COR-L47 (cell line): Measurements from ENCODE around the gene WASL.
"Not testable (repeated sequence)": the region's sequence is repeated elsewhere in the genome, so short reads cannot be mapped to it uniquely, and the experiment has no call there.

Experiments
- DNase-seq: peaks from one replicate; lab custom pipeline; 2025; lab: John Stamatoyannopoulos, UW

Gene WASL

DNA sequence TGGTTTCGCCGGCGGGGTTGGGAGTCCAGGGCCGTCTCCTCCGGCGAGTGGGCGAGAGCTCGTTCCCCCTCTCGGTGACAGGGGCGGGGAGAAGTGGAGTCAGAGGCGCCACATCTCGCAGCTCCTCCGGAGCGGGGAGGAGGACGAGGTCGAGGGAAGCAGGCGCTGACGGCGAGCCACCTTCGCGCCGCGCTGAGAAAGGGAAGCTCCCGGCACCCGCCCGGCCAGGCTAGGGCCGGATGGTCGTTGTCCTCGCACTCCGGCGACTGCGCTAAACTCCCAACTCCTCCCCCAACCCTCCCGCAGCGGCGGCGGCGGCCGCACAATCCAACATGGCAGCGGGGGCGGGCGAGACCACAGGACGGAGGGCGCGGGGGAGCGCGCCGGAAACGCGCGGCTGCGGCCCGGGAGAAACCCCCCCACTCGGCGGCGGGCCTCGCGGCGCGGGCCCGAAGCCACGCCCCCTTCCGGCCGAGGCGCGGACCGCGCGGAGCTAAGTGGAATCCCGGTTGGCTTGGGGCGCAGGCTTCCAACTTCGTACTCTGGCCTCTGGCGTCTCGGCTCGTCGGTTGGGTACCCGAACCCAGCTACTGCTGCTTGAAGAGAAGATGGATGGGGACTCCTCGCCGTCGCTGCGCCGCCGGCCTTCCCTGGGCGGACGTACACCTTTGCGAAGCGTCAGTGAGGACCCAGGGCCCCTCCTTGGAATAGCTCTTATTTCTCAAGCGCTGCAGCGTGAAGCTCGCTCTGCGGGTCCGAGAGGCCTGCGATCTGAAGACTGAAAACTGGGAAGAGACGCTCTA lies at the start of gene WASL:
Gene WASL, minus strand, starts transcription at position 270 of the 803 bp plus-strand sequence. Its CDS starts 269 bp downstream, at position 1.
- DNase-seq: peak; percentile 92

DNA sequence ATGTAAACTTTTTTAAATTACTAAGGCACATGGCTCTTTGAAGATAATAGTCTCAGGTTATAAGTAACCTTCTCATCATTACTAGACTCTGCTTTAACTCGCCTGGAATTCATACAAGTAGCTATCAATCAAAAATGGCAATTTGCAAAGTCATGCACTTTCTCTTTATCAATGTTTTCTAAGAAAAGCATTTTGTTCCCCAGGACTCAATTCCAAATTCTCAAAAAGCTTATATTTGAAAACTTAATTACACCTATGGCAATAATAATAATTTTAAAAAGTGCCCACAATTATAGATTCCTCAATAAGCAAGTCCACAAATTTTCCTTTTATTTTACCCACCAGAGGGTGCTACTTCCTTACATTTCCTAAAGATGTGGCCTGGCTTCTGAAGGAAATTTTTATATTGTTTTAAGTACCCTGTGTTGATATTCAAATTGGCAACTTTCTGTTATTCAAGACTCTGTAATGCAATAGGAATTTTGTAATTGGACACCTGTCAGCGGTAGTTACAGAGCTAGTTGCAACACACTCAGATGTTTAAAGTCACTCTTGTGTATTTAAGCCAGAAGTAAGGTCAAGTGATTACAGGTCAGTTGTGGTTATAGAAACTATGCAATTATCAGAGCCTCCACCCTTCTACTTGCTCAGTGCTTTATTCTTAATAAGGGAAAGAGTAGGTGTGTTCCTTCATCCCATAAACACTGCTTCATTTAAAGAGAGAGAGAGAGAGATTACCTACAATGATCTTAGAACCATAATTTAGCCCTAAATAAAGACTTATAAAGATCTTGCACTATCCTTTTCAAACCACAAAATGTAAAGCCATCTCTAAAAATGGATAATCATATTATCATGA lies 49.1 kb upstream of the WASL start:
- peak; percentile 27 for DNase-seq

DNA sequence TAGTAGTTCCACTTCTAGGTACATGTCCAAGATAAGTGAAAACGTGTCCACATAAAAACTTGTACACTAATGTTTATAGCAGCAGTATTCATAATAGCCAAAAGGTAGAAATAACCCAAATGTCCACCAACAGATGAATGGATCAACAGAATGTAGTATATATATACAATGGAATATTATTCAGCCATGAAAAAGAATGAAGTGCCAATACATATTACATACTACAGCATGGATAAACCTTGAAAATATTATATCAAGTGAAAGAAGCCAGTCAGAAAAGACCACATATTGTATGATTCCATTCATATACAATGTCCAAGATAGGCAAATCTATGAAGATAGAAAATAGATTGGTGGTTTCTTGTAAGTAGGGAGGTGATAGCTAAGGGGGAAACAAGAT lies 47.8 kb upstream of the WASL start:
- no peak for DNase-seq

- no peak for DNase-seq
Measured at GRCh38 chr7:123795917-123796316, 47.1 kb upstream of the WASL start.

DNA sequence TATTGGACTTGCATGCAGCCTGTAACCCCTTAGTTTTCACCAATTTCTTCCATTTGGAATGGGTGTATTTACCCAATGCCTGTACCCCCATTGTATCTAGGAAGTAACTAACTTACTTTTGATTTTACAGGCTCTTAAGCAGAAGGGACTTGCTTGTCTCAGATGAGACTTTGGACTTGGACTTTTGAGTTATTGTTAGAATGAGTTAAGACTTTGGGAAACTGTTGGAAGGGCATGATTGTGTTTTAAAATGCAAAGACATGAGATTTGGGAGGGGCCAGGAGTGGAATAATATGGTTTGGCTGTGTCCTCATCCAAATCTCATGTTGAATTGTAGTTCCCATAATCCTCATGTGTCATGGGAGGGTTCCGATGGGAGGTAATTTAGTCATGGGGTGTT lies 46.3 kb upstream of the WASL start:
- DNase-seq: not testable (repeated sequence)

DNA sequence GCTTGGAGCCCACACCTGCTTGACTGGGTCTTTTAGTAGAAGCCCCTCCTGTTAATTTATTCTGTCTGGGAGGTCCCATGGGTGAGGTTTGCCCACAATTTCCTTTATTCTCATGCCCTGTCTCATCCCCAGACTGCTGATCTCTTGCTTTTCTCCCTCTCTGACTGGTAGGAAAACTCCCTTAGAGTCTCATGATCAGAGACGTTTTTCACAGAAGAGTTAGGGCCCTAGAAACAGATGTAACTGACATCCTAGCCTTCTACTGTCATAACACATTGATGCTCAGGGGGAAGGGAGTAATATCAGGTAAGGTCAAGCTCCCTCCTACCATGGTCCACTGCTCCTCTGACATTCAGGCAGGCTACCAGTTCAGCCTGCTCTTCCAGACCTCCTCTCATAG lies 43.7 kb upstream of the WASL start:
- DNase-seq: no peak

DNA sequence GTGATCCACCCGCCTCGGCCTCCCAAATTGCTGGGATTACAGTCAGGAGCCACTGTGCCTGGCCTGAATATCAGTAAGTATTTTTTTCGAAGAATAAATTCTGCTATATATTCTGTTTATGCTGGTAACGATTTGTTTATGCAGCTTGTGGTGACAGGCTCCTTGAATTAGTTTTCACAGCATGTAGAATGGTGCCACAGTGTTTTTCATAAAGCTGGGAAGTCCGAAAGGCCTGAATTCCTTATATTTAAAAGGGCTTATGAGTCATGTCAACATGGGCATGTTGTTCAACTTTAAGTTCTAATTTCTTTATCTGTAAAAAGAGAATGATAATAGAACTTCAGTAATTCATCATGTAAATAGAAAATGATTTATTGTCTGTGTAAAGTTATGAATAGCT lies 42.2 kb upstream of the WASL start:
- no peak for DNase-seq

DNA sequence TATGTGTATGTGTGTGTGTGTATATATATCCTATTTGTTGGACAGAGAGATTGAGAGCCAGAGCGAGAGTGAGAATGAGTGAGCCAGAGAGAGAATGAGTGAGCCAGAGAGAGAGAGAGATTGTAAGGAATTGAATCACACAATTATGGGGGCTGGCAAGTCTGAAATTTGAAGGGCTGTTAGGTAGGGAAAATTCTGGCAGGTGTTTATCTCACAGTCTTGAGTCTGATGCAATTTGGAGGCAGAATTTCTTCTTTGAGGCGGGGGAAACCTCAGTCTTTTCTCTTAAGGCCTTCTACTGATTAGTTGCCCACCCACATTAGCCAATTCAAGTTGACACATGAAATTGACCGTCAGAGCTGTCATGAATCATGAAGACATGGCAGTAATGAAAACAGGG lies 41.0 kb upstream of the WASL start:
- no peak for DNase-seq

- DNase-seq: no peak
Measured at GRCh38 chr7:123789206-123789784, 40.5 kb upstream of the WASL start.

DNA sequence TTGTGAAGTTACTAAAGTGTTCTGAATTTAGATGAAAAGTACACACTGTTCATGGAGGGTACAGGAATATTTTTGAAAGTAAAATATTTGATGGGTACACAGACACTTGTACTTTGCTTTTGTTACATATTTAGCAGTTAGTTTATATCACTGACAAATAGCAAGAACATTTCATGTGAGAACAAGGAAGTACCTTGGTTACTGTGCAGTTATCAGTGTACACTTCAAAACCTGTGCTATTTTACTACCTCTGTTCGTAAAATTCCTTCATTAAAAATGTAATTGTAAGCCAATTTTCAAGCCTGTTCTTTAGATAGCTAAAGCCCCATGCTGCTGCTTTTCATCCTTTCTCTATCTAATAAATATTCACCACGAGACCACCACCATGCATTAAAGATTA lies 39.8 kb upstream of the WASL start:
- no peak for DNase-seq

DNA sequence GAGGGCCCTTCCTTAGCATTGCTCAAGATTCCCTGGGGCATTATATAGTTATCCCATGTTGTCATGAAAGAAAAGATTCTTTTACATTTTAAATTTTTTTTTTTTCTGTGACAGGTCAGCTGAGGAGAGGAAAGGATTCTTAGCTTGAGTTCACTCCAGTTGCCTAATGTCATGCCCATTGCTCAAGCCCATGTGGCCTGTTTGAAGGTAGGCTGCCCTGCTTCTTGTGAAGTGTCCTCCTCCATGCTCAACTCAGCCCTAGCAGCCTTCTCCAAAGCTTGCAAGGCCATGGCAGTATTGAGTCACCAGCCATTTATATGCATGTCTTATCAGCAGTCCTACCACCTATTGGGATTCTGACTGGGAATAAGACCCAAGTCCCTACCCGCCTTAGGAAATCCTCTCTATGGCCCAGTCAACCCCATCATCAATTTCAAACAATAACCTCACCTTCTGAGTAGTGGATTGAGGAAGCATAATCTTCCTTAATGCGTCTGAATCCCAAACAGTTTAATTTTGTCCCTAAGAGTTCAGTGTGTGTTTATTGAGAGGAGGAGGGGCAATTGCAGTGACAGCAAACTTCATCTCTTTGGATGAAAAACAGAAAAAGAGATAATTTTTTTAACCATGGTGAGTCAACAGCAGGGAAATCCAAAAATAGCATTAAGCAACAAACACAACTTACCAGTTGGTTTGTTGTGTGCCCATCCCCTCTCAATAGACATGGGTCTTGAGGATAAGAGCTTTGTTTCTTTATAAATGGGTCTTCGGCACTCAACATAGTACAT lies 38.6 kb upstream of the WASL start:
- no peak for DNase-seq

- no peak for DNase-seq
Measured at GRCh38 chr7:123784263-123784662, 35.5 kb upstream of the WASL start.

GRCh38 chr7:123783820-123784219 lies 35.0 kb upstream of the WASL start:
- DNase-seq: no peak

DNA sequence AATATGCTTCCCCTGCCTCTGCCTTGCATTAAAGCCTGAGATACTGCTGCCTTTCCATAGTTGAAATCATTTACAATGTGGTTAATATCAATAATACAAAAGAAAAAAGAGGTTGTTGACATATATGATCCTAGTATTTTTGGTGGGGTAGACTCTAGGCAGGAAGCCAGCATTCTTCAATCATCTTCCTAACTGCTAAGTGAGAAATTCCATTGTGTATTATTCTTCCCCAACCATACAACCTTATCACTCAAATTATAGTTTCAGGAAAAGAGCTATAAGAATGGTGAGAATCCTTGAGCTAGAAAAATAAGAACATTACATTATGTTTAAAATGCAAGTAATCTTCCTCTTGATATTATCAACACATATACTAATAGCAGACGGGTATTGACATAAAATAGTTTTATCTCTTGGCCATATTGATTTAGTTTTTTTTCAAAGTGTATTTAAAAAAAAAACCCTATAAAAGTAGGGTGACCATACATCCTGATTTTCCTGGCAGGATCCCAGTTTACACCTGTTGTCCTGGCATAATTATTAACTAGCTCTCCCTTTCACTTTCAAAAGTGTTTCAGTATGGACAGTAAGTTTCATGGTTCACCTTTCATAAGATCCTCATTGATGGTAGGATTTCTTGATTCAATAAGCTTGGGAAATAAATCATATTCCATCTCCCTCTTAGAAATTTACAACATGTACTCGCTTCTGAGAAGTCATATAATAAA lies 33.4 kb upstream of the WASL start:
- no peak for DNase-seq

DNA sequence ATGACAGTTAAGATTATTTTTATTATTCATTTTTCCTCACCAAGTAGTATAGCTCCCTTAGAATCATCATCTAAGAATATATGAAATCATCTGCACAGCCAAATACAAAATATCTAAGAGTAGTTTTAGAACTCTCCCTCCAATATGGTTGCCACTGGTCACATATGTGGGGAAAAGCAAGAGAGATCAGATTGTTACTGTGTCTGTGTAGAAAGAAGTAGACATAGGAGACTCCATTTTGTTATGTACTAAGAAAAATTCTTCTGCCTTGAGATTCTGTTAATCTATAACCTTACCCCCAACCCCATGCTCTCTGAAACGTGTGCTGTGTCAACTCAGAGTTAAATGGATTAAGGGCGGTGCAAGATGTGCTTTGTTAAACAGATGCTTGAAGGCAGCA lies 31.7 kb upstream of the WASL start:
- not testable (repeated sequence) for DNase-seq

DNA sequence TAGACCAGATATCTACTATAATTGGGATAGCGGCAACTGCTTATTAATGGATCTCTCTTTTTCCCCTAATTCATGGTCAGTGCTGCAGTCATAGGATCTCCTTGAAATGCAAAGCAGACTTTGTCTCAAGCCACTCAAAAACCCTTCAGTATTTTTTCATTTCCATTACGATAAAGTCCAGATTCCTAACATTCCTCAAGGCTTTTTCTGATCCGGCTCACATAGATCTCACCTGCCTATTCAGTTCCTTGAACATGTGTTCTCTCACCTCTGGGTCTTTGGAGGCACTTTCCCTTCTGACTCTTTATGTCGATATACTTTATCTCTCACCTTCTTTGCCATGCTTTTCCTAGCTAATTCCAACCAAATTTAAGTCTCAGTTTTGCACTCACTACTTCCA lies 25.7 kb upstream of the WASL start:
- DNase-seq: no peak

DNA sequence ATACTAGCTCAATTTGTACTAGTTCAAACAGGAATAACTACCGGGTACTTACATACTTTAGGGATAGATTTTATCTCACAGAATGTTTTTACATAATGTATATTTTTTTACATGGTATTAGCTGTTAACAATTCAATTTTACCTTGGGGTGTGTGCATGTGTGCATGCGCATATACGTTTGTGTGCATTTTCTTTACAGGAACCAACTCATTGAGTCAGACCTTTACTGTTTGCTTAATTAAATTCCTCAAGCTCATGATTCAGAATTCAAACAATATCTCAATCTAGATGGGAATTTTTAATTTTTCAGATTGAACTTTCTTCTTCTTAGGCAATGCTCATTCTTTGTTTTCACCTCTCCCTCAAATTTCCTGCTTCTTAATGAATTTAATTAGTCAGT lies 24.7 kb upstream of the WASL start:
- no peak for DNase-seq

GRCh38 chr7:123772652-123773051 lies 23.8 kb upstream of the WASL start:
- no peak for DNase-seq

- DNase-seq: no peak
Measured at GRCh38 chr7:123771846-123772245, 23.0 kb upstream of the WASL start.

DNA sequence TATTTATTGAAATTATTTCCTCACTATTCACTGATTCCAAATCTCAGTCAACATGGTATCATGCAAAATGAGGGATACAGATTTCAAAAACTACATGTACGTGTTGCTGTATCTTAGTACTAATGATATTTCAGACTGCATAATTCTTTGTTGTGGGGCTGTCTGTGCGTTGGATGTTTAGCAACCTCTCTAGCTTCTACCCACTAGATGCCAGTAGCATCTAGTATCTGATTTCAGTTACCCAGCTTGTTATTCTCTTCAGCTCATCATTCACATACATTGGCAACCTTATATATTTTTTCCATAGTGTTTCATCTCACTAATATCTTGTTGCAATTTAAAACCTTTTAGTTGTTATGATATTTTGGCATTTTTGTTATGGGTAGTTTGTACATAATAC lies 22.5 kb upstream of the WASL start:
- DNase-seq: no peak

DNA sequence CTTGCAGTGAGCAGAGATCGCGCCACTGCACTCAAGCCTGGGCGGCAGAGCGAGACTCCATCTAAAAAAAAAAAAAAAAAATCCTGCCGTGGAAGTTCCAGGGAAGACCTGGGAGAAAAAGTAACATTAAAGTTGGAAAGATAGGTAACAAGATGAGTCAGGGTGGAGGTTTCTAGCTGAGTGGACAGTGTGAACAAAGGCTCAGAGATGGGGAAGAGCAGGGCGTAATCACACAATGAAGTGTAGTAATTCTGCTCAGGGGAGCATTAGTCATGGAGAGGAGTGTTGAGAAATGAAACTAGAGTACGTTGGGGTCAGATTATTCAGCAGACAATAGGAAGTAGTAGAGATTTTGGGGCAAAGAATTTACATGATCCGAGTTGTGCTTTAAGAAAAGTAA lies 21.6 kb upstream of the WASL start:
- DNase-seq: no peak
